Urothelium cell line (cell line): ENCODE measurements around the gene FCAMR.
"Not testable (repeated sequence)": the region's sequence is repeated elsewhere in the genome, so short reads cannot be mapped to it uniquely, and the experiment has no call there.

Source experiments
- DNase-seq: peaks from one replicate; pipeline ENCODE4 v3.0.0; 2011; ENCODE audit warnings: low spot score, mixed read lengths
- FAIRE-seq: peaks from 2 replicates; lab custom pipeline; 2011; peaks lifted over from hg19 to GRCh38; lab: Jason Lieb, UNC

Gene FCAMR

DNA sequence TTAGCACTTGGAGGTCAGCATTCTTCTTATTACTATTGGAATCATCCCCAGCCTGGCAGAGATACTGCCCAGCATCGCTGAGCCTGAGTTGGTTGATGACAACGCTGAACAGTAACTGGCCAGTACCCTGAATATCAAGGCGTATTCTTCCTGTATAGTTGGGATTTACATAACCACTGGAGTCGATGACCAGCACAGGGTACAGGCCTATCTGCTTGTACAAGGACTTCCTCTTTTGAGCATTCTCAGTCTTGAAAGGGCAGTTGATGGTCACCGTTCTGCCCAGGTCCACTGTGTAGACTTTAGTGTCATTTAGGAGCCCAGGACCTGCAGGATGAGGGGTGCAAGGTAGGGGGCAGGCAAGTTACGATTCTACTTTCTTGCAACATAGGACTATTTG lies 32.8 kb downstream of the FCAMR start:
- no peak for FAIRE-seq
- no peak for DNase-seq

DNA sequence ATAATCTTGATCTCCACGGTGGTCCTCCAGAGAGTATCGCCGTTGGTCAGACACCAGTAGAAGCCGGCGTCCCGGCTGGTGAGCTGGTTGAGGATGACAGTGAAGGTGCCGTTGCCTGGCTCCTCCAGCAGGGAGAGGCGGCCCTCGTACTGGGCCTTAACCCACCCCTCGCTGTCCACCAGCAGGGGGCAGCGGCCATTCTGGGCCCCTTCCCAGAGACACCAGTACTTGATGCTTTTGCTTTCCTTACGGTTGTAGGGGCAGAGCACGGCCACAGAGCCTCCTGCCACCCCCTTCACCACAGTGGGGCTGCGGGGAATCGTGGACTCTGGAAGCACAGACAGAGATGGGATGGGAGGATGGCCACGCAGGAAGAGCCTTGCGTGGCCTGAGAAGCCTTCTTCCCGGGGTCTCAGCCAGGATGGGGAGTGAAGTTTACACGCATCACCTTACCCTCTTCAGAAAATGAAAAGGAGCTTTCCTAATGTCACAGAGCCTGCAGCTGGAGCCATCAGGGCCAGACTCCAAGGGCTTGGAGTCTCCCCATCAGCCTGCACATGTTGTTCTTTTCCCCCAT lies 34.7 kb downstream of the FCAMR start:
- no peak for FAIRE-seq
- DNase-seq = peak; percentile 21

DNA sequence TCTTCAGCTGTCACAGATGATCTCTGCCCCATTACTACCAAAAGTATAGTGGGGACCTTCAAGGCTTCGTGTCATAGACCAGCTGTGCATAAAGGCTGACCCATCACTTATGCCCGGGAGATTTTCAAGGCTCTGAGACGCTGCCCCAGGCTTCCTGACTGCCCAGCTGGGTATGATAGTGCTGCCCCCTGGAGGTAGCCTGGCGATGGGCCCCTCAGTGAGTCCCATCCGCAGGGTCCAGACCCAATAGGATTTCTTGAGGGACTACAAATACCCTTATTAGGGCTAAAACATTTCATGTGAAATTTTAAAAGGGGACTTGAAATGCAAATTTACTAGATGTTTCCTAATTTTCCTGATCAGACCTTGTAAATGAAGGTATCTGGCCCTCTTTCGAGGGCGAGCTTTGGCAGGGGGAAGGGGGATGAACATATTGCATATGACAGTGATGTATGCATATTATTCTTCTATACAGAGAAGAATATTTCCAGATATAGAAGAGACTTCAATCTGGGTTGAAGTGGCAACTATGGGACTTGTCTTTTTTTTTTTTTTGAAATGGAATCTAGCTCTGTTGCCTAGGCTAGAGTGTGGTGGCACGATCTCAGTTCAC lies 36.8 kb downstream of the FCAMR start:
- no peak for FAIRE-seq
- DNase-seq = no peak

DNA sequence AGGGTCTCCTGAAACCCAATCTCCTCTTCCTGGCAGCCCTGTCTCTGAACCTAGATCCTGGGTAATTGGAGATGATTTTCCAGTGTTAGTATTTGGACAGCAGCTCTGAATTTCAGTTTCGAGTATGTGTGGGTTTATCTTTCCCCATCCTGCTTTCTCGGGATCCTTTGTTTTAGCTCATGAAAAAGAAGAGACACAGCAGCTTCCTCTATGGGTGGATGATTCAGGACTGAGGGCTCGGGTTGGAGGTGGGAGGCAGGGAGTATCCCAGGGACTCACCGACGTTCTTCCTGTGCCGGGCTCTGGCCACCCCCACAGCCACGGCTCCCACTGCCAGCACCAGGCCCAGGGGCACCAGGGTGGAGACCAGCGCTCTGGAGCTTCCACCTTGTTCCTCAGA lies 38.1 kb downstream of the FCAMR start:
- no peak for FAIRE-seq
- DNase-seq = no peak

DNA sequence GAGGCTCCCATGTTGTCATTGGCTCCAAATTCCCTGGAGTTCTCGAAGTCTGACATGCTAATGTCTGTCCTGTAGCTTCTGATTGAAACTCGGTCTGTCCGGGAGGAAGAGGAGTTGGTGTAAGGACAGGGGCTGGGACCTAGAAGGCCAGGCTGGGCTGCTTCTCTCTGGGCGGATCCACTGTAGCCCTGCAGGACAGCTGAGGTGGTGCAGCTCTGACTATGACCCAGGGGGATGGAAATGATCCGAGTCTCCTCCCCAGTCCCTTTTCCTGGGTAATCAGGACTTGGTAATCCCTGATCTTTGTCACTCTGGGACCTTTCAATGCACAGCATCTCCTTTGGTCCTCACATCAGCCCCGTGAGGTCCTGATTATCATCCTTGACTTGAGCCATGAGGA lies 38.6 kb downstream of the FCAMR start:
- FAIRE-seq = no peak

DNA sequence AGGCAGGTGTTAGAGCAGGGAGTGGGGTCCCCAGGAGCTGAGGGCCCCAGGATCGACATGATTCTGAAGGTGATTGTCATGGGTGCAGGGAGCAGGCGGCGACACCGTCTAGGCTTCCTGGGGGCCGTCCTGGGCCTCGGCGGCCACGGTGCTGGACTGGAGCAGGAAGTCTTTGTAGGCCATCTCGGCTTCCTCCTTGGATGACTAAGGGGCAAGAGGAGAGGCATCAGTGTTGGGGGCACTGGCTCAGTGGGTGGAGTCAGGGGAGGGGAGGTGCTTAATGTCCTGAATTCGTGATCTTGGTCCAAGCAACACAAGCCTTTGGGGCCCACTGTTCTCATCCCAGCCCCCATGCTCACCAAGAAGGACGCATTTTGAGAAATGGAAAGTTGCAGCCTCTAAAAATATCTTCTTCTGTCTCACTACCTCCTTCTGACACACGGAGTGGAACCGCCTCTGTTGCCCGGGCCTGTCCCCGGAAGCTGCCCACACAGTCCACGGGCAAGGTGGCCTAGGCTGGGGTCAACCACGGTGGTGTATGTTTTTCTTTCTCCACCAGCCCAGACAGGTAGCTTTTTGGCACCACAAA lies 40.0 kb downstream of the FCAMR start:
- FAIRE-seq (no peak), DNase-seq (no peak)

More for the DNA sequence above, 38.6 kb downstream of the FCAMR start:
- DNase-seq = no peak

DNA sequence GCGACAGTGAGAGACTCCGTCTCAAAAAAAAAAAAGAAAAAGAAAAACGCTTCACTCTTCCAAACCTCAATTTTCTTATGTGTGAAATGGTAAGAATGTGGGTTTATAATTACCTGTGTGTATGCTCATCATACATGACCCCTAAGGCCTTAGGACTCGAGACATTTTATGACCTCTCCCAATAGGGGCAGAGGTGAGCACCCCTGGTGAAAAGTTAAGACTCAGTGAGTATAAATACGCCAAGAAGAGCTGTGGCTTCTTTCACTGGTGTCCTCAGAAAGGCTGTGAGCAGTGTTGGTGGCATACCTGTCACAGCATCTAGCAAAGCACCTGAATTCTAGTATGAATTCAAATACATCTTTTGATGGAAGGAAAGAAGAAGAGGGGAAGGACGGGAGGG lies 40.7 kb downstream of the FCAMR start:
- FAIRE-seq (no peak), DNase-seq (no peak)

DNA sequence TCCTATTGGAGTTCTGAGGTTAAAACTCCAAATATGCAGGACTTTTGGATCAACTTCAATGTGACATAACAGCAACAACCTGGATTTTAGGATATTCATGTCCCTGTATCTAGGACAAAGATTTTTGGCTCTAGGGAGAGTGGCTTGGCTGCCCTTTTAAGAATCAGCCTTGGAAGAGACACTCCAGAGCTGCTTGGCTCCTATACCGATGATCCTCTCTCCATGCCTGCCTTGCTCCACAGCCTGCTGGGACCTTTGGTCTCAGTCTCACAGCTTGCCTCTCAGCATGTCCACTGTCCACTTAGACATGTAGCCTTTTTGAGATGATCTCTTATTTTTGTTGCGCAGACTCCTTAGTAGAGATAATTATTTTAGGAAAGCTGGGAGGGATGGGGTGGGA lies 44.0 kb downstream of the FCAMR start:
- FAIRE-seq (no peak), DNase-seq (no peak)

DNA sequence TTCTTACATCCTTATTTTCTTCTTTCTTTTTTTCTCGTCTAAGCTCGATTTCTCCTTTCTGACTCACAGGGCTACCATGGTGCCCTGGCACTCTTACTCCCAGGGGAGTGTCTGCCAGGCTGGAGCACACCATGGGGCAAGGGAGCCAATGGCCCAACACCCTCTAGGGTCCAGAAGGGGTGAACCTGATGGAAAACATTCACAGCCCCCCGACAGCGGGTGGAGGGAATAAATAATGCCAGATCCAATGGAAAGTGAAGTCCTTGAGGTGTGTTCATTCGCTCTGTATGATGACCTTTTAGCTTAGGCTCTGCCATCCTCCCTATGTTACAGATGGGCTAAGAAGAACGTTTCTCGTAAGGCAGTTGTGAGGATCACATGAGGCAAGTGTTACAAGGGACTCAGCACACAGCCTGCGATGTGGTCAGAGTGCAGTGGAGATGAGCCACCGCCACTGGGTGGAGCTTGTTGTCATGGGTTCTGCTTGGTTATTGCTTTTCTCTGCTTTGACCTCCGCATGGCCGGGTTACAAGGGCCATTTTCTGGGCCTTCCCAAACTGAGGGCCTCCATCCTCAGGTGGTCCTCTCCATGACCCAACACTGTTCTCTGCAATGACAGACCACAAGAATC lies 45.0 kb downstream of the FCAMR start:
- no peak for FAIRE-seq
- no peak for DNase-seq

DNA sequence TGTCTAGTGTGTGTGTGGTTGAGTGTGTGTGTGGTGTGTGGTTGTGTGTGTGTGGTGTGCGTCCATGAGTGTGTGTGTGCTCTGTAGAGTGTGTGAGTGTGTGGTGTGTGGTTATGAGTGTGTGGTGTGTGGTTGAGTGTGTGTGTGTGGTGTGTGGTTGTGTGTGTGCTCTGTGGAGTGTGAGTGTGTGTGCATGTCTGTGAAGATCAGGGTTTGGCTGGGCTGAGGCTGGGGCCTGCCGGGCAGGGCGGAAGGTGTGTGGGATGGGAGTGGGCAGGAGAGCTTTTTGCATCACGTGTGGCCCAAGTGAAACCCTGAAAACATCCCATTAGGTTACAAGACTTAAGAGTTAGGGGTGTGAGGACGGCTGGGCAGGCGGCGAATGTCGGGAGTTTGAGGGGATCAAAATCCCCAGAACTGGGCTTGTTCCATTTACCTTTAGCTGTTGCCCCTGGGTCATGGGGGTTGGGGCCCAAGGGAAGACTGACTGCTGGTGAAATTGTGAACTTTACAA lies 45.6 kb downstream of the FCAMR start:
- FAIRE-seq (no peak), DNase-seq (no peak)

DNA sequence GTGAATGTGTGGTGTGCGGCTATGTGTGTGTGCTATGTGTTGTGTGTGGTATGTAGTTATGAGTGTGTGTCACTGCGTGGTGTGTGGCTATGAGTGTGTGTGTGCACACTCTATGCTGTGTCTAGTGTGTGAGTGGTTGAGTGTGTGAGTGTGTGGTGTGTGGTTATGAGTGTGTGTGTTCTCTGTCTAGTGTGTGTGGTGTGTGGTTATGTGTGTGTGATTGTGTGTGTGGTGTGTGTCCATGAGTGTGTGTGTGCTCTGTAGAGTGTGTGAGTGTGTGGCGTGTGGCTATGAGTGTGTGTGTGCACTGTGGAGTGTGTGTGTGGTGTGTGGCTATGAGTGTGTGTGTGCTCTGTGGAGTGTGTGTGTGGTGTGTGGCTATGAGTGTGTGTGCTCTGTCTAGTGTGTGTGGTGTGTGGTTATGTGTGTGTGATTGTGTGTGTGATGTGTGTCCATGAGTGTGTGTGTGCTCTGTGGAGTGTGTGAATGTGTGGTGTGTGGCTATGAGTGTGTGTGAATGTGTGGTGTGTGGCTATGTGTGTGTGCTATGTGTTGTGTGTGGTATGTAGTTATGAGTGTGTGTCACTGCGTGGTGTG lies 46.2 kb downstream of the FCAMR start:
- DNase-seq = not testable (repeated sequence)
- peak; percentile 100 for FAIRE-seq

DNA sequence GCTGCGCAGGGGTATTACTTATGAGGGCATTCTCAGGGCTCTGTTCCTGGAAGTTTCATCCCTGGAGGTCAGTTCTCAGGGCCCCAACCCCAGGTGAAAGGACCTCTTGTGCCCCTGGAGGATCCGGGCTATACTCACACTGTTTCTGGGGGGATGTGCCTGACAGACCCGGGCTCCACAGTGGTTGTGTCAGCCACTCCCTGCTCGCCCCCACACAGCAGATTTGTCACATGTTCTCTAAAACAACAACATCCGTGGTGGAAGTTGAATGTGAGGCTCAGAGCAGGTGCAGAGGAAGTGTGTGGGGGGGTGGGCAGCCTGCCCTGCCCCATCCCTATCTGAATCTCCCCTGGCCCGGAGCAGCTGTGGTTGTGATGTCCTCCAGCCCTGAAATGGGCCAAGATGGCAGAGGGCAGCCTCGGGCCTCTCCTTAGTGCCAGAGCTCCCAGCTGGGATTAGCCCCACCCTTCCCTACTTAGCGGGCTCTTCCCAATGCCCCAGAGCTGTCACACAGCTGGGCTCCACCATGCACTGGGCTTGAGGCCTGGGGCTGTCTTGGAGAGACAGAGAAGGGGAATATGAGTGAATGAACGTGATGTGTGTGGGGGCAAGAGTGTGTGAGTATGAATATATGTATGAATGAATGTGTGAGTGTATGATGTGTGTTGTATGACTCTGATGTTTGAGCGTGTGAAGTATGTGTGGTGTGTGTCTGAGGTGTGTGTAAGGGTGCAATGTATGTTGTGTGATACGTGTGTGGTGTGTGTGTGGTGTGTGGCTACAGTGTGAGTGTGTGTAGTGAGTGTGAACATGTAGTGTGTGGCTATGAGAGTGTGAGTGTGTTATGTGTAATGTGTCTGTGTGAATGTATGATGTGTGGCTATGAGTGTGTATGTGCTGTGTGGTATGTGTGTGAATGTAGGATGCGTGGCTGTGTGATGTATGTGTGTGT lies 47.0 kb downstream of the FCAMR start:
- no peak for FAIRE-seq
- DNase-seq = no peak

DNA sequence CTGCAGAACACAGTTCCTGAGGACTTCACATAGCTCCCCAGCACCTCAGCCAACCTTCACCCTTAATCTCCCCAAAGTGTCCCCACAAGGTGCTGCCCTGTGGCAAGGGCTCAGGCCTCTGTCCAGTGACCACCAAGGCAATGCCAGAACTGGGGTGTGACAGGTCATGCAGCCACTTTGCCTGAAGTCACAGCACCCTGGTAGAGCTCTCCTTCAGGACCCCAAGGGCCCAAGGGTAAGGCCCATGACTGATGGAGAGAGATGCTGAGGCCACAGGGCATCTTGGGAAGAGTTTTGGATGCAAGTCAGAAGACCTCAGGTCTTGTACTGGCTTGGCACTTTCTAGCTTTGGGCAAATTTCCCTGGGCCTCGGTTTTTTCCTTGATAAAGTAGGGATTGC lies 47.7 kb downstream of the FCAMR start:
- FAIRE-seq = no peak
- DNase-seq = no peak

DNA sequence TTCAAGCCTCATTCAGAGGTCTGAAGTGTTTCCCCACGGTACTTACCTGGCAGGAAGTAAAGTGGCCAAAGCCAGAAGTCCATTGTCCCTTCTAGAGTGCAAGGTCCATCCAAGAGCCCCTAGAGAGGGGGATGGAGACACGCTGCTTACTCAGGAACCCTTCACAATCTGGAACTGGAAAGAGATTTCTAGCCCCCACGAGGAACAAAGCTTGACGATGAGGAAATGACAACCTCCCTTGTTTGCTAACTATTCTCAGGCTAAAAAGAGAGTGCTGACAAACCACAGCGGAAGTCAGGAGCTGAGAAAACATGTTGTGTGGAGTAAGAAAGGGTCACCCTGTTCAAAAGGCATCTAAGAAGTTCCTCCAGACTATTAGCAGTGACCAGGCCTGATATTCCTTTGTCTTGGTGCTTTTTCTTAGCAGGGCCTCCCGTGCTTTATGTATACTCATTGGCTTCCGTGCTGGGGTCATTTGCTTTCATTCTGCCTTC lies 48.4 kb downstream of the FCAMR start, which contains the start of gene FCMR:
Gene FCMR, minus strand, starts transcription at position 170 of the 494 bp plus-strand sequence. Its CDS starts 87 bp downstream, at position 83.
- FAIRE-seq (no peak), DNase-seq (no peak)

DNA sequence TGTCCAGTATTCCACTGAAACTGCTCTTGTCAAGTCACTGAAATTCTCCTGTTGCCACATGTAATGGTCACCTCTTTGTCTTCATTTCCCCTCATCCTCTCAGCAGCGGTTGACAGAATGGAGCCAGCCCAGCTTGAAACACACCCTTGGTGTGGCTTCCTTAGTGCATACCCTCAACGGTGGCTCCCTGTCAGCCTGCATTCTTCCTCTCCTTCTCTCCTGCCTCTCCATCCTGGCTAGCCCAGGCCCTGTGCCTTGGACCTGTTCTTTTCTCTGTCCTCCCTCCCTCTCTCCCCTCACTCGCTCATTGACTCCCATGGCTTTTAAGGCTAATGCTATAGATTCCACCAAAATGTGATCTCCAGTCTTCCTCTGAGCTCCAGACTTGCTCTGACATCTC lies 52.2 kb downstream of the FCAMR start:
- FAIRE-seq (no peak), DNase-seq (no peak)

DNA sequence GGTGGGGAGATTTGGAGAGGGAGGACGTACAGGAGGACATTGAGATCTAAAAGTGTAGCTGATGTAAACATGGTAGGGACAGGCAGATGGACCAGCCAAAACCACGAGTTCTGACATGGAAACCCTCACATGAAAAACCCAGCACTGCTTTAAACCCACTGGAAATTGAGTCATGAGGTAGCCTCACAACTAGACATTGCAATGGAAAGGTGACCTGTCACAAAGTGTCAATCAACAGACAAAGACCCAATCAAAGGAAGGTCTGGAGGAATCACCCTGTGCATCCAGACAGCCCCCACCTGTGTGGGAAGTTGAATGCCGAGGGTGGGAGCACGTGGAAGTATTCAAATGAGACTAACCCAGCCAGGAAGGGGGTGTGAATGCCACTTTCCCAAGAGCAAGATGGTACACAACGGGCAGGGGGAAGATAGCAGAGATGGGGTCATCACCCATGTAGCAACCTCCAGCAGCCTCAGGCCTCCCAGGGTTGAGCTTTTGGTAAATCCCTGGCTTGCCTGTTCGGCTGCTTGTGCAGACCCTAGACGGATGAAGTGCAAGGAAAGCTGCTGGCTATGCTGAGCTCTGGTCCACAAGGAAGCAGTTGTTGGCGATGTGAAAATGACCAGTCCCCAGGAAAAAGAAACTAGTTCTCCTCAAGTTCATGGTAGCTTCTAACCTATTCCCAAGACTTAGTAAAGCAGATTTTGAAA lies 54.1 kb downstream of the FCAMR start:
- DNase-seq = no peak
- no peak for FAIRE-seq

DNA sequence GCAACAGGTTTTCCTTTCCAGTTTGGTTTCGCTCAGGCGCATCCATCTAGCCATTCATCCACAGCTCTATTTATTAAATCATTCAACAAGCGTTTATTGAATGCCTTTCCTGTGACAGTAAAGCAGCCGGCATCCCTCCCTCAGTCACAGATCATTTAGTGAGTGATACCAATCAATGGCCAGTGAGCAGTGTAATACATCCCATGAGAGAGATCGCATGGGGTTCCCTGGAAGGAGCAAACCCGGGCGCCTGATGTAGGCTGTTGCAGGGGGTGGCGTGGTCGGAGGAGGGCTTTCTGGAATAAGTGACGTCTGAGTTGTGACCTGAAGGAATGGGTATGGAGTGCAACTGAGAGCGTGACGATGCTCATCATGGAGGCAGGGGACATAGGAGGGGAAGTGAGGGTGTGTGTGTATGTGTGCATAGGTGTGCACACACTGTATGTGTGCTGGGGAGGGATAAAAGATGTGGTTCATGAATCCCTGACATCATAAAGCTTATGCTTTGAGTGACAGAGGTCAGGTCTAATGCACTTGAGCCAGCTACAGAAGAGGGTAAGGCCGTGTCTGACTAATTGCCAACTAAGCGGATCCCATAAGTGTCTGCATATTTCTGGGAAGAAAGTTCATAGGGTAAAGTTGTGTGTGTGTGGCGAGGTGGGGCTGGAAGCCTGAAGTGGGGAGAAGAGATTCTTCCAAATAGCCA lies 55.1 kb downstream of the FCAMR start:
- DNase-seq (no peak), FAIRE-seq (no peak)

DNA sequence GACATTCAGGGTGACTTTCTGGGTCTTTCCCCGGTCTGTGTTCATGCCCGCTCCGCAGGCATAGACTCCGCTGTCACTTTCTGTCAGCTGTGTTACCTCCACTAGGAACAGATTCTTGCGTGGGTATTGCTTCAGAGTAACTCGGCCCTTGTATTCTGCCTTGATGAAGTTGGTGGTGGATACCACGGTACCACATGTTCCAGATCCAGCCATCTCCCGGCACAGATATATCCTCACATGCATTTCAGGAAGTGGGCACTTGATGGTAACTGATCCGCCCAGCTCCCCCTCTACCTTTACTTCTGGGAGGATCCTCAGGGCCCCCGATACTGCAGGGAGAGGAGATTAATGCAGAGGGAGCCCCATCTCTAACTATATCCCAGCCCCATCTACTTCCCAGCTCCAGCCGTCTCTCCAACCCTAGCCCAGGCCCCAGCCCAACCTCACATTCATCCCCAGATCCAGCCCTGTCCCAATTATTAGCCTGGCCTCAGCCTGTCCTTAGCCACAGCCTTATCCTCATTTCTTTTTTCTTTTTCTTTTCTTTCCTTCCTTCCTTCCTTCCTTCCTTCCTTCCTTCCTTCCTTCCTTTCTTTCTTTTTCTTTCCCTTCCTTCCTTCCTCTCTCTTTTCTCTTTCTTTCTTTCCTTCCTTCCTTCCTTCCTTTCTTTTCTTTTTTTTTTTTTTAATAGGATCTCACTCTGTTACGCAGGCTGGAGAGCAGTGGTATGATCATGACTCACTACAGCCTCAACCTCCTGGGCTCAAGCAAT lies 56.3 kb downstream of the FCAMR start:
- FAIRE-seq (no peak), DNase-seq (no peak)
